Activated naive CD8-positive, alpha-beta T cell treated with anti-CD3 and anti-CD28 coated beads, Interleukin-2, amount 50 U/mL, for 24 hours (primary cell): ENCODE results near the gene ELMO1.
A peak's percentile ranks its signal among the peaks of the same experiment; 100 is the strongest.

ENCODE experiments used
- ATAC-seq: fragments of 150-1000 bp; cut with Tn5 transposase; one replicate; pipeline ENCODE4 v1.10.0; 2021
- DNase-seq: peaks from one replicate; pipeline ENCODE4 v3.0.0; 2021
- H3K27ac Mint-ChIP-seq: one replicate; pipeline ENCODE4 v1.8.0; 2021; ENCODE audit warnings: mild to moderate bottlenecking, mixed read lengths
- H3K27me3 Mint-ChIP-seq: one replicate; pipeline ENCODE4 v1.8.0; 2021; ENCODE audit warnings: mixed read lengths
- H3K36me3 Mint-ChIP-seq: one replicate; pipeline ENCODE4 v1.8.0; 2021; ENCODE audit warnings: low read depth, mixed read lengths
- H3K4me1 Mint-ChIP-seq: one replicate; pipeline ENCODE4 v1.8.0; 2021; ENCODE audit warnings: mixed read lengths
- H3K4me3 Mint-ChIP-seq: one replicate; pipeline ENCODE4 v1.8.0; 2021; ENCODE audit warnings: mild to moderate bottlenecking, moderate library complexity, mixed read lengths
- H3K9me3 Mint-ChIP-seq: one replicate; pipeline ENCODE4 v1.8.0; 2021; ENCODE audit warnings: mixed read lengths

The ELMO1 gene

GRCh38 chr7:37309493-37309892 lies 139.2 kb downstream of the ELMO1 start:
- peaks cover 56% of the 10 kb centered on the region for H3K4me1 Mint-ChIP-seq
- ATAC-seq (no peak), DNase-seq (no peak)
- H3K9me3 Mint-ChIP-seq = peaks cover 14% of the 10 kb centered on the region
- peaks cover 84% of the 10 kb centered on the region for H3K36me3 Mint-ChIP-seq
- H3K27me3 Mint-ChIP-seq = no peaks in the 10 kb centered on the region
- no peak overlapping the region for H3K27ac Mint-ChIP-seq
- no peak overlapping the region for H3K4me3 Mint-ChIP-seq

GRCh38 chr7:37304921-37305320 lies 143.7 kb downstream of the ELMO1 start:
- ATAC-seq (no peak), DNase-seq (no peak)
- Mint-ChIP-seq H3K27me3 (no peaks in the 10 kb centered on the region), H3K4me1 (peaks cover 14% of the 10 kb centered on the region), H3K36me3 (peaks cover 83% of the 10 kb centered on the region), H3K9me3 (peaks cover 14% of the 10 kb centered on the region), H3K4me3 (no peak overlapping the region), H3K27ac (no peak overlapping the region)

GRCh38 chr7:37297546-37297945 lies 151.1 kb downstream of the ELMO1 start:
- DNase-seq (no peak), ATAC-seq (no peak)
- Mint-ChIP-seq H3K27me3 (no peaks in the 10 kb centered on the region), H3K9me3 (peaks cover 4% of the 10 kb centered on the region), H3K36me3 (peaks cover 25% of the 10 kb centered on the region), H3K4me1 (peaks cover 6% of the 10 kb centered on the region), H3K4me3 (no peak overlapping the region), H3K27ac (no peak overlapping the region)

- Mint-ChIP-seq H3K4me1 (peaks cover 11% of the 10 kb centered on the region), H3K27ac (no peak overlapping the region), H3K9me3 (peaks cover 4% of the 10 kb centered on the region), H3K36me3 (peaks cover 8% of the 10 kb centered on the region), H3K27me3 (no peaks in the 10 kb centered on the region), H3K4me3 (no peak overlapping the region)
- no peak for ATAC-seq
- no peak for DNase-seq
Observed at GRCh38 chr7:37295401-37295800, 153.3 kb downstream of the ELMO1 start.

GRCh38 chr7:37290731-37291130 lies 157.9 kb downstream of the ELMO1 start:
- ATAC-seq (no peak), DNase-seq (no peak)
- Mint-ChIP-seq H3K9me3 (no peaks in the 10 kb centered on the region), H3K4me3 (no peak overlapping the region), H3K27ac (peak overlapping the region; percentile 0), H3K36me3 (peaks cover 2% of the 10 kb centered on the region), H3K4me1 (peaks cover 21% of the 10 kb centered on the region), H3K27me3 (no peaks in the 10 kb centered on the region)

DNA sequence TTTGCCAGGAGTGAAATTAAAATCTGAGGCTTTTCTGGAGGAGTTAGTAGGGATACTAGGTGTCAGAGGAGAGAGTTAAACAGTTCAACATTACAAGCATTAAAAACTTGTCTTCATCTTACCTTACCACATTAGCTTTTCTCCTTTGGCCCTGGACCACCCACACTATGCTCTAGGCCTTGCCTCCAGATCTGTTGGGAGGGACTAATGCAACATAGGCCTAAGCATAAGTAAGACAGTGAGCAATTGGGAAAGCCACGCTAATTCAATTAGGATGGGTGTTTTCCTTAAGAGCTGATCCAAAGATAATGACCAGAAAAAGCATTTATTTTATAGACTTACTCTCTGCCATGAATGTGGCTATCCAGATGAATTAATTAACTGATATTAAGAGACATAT lies 158.9 kb downstream of the ELMO1 start:
- DNase-seq = no peak
- ATAC-seq = no peak
- Mint-ChIP-seq H3K27ac (no peak overlapping the region), H3K4me1 (peaks cover 29% of the 10 kb centered on the region), H3K36me3 (peaks cover 2% of the 10 kb centered on the region), H3K9me3 (no peaks in the 10 kb centered on the region), H3K4me3 (no peak overlapping the region), H3K27me3 (no peaks in the 10 kb centered on the region)

DNA sequence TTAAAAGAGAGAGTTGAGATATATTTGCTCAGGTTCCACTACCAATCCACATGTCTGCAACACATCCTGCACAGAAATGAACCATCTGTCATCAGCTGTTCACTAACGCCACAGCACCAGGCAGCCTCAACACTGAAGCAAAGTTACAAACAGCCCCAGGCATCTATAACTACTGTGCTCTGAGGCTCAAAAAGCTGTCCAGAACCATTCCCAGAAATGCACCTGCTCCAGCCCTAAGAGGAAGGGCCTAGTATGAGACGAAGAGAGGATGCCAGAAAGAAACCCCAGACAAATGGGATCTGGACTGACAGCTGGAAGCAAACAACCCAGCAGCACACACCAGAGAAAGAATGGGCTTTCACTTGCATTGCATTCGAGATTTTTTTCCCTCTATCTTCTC lies 159.3 kb downstream of the ELMO1 start:
- DNase-seq (no peak), ATAC-seq (no peak)
- peaks cover 32% of the 10 kb centered on the region for H3K4me1 Mint-ChIP-seq
- no peaks in the 10 kb centered on the region for H3K9me3 Mint-ChIP-seq
- H3K27me3 Mint-ChIP-seq = no peaks in the 10 kb centered on the region
- no peak overlapping the region for H3K4me3 Mint-ChIP-seq
- peaks cover 2% of the 10 kb centered on the region for H3K36me3 Mint-ChIP-seq
- H3K27ac Mint-ChIP-seq = no peak overlapping the region

- no peak overlapping the region for H3K4me3 Mint-ChIP-seq
- peaks cover 35% of the 10 kb centered on the region for H3K4me1 Mint-ChIP-seq
- H3K36me3 Mint-ChIP-seq = peaks cover 2% of the 10 kb centered on the region
- H3K27me3 Mint-ChIP-seq = no peaks in the 10 kb centered on the region
- DNase-seq (no peak), ATAC-seq (no peak)
- H3K9me3 Mint-ChIP-seq = no peaks in the 10 kb centered on the region
- H3K27ac Mint-ChIP-seq = no peak overlapping the region
Observed at GRCh38 chr7:37287131-37287855, 161.4 kb downstream of the ELMO1 start.

- DNase-seq (no peak), ATAC-seq (no peak)
- Mint-ChIP-seq H3K27me3 (no peaks in the 10 kb centered on the region), H3K4me3 (no peak overlapping the region), H3K9me3 (no peaks in the 10 kb centered on the region), H3K4me1 (peaks cover 35% of the 10 kb centered on the region), H3K36me3 (peaks cover 6% of the 10 kb centered on the region), H3K27ac (no peak overlapping the region)
Observed at GRCh38 chr7:37286454-37286832, 162.2 kb downstream of the ELMO1 start.

DNA sequence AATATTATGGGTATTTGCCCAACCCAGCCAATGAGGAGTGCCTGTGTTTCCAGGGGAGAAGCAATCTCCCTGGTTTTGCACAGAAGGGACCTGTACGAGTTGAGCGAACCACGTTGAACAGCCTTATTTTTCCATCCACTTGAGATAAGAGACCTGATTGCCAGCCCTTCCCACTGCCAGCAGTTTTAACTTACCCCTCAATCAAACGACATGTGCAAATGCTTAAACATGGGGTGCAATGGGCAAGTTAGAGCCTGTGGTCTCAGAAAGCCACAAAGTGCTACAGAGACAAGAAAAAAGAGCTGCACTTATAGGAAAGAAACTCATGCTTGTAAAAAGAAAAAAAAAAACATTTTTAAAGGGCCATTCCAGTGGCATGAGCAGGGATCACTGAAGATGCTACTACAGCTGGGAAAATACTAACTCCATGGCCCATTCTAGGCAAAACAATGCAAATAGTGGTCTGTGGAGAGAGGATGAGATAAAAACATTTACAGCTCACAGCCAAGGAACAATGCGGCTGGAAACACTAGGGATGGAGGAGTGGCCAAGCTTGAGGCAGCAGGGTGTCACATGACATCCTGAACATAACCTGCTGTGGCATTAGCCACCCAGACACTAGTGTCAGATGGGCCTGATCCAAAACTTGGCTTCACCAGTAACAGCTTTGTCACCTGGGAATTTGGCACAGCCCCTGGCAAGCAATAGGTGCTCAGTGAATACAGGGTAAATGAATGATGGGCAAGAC lies 162.8 kb downstream of the ELMO1 start:
- H3K9me3 Mint-ChIP-seq = no peaks in the 10 kb centered on the region
- DNase-seq = no peak
- H3K4me3 Mint-ChIP-seq = no peak overlapping the region
- H3K36me3 Mint-ChIP-seq = peaks cover 6% of the 10 kb centered on the region
- no peak overlapping the region for H3K27ac Mint-ChIP-seq
- ATAC-seq = no peak
- no peaks in the 10 kb centered on the region for H3K27me3 Mint-ChIP-seq
- peaks cover 30% of the 10 kb centered on the region for H3K4me1 Mint-ChIP-seq

DNA sequence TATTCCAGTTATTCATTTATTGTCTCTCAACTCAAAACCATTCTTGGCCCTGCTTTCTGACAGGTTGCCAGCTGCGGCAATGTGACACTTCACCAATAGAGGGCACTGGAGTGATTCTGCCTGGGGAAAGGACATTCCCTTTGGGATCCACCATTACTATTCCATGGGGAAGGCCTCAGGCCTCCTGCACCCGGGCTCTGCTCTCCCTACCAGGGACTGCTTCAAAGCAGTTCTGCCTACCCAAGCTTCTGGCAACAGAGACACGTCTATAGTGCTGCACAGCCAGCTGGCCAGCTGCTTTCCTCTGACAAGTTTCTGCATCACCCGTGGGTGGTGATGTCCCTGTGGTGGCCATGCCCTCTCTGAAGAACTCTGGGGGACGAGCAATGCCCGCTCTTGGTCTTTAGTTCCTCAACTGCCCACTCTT lies 163.8 kb downstream of the ELMO1 start:
- H3K36me3 Mint-ChIP-seq = peaks cover 12% of the 10 kb centered on the region
- H3K4me3 Mint-ChIP-seq = no peak overlapping the region
- no peak for ATAC-seq
- H3K27me3 Mint-ChIP-seq = no peaks in the 10 kb centered on the region
- H3K9me3 Mint-ChIP-seq = no peaks in the 10 kb centered on the region
- no peak overlapping the region for H3K27ac Mint-ChIP-seq
- peak; percentile 35 for DNase-seq
- peaks cover 30% of the 10 kb centered on the region for H3K4me1 Mint-ChIP-seq

- H3K4me1 Mint-ChIP-seq = peaks cover 34% of the 10 kb centered on the region
- no peak overlapping the region for H3K27ac Mint-ChIP-seq
Observed at GRCh38 chr7:37284285-37284684, 164.4 kb downstream of the ELMO1 start.

GRCh38 chr7:37283716-37284115 lies 164.9 kb downstream of the ELMO1 start:
- no peaks in the 10 kb centered on the region for H3K27me3 Mint-ChIP-seq
- ATAC-seq (no peak), DNase-seq (no peak)
- H3K36me3 Mint-ChIP-seq = peaks cover 13% of the 10 kb centered on the region
- H3K27ac Mint-ChIP-seq = no peak overlapping the region
- H3K9me3 Mint-ChIP-seq = no peaks in the 10 kb centered on the region
- no peak overlapping the region for H3K4me3 Mint-ChIP-seq
- peaks cover 36% of the 10 kb centered on the region for H3K4me1 Mint-ChIP-seq

More at GRCh38 chr7:37284285-37284684, 164.4 kb downstream of the ELMO1 start:
- H3K36me3 Mint-ChIP-seq = peaks cover 15% of the 10 kb centered on the region
- no peaks in the 10 kb centered on the region for H3K9me3 Mint-ChIP-seq
- no peak overlapping the region for H3K4me3 Mint-ChIP-seq
- no peaks in the 10 kb centered on the region for H3K27me3 Mint-ChIP-seq
- DNase-seq (no peak), ATAC-seq (no peak)

DNA sequence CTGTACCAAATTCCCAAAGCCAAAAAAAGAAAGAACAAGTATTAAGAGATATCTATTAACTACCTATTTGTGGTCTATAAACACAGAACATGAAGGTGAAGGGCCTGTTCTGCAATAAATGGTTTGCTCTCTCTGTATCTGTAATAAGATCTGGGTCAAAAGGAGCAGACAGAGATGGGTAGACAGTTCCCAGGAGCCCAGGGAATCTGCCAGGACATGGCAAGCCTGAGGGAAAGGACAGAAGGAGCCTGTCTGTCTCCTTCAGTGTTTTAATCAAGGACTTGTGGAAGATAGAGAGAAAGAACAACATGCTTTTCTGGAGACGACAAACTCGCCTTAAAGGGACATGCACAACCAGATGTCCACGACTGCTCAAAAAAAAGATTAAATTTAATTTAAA lies 165.7 kb downstream of the ELMO1 start:
- peaks cover 37% of the 10 kb centered on the region for H3K4me1 Mint-ChIP-seq
- no peak overlapping the region for H3K4me3 Mint-ChIP-seq
- DNase-seq = no peak
- no peaks in the 10 kb centered on the region for H3K27me3 Mint-ChIP-seq
- no peaks in the 10 kb centered on the region for H3K9me3 Mint-ChIP-seq
- no peak overlapping the region for H3K27ac Mint-ChIP-seq
- H3K36me3 Mint-ChIP-seq = peaks cover 13% of the 10 kb centered on the region
- ATAC-seq = no peak

DNA sequence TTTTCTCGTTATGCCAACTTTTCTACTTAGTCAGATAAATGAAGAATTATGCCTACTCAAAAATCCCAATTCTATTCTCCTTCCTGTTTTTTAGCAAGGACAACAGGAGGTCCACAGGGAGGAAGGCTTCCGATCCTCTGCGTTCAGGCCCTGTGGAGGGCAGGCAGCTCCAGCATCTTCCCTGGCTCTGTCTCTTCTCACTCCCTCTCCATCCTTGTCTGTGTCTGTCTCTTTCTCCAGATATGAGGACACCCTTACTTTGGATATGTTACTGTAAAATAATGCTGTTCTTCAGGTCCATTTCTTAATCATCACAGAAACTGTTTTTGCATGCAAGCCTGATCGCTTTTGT lies 166.6 kb downstream of the ELMO1 start:
- Mint-ChIP-seq H3K36me3 (peaks cover 13% of the 10 kb centered on the region), H3K27ac (no peak overlapping the region), H3K27me3 (no peaks in the 10 kb centered on the region), H3K4me3 (no peak overlapping the region), H3K9me3 (no peaks in the 10 kb centered on the region), H3K4me1 (peaks cover 32% of the 10 kb centered on the region)
- ATAC-seq (no peak), DNase-seq (no peak)
